ENCODE results near the gene DNAJC22. TPM values are rescaled to one million over a fixed set of nuclear protein-coding genes. Genes with fewer than 3 reads are reported as not detected.
A peak's percentile ranks its signal among the peaks of the same experiment; 100 is the strongest.

DNAJC22 gene
- total and polyA plus RNA-seq, 2 of the 13 experiments (the other 11 are each of a cell fraction or from before 2014, with no cell fraction given): 25.2 to 31.7 TPM

GRCh38 chr12:49335955-49336644 is 10.6 kb upstream of the DNAJC22 start:
- FAIRE-seq: no peak
- WGBS (ENCODE audit: low lambda C conversion rate): 84% methylated on average over 25 of the region's 72 CpGs
- in situ Hi-C loops (cut with HindIII; ENCODE audit: extremely low pct_ligation_motif_present, low pct_unique_long_range_greater_than_20kb): no loop called here

More at GRCh38 chr12:49335955-49336644, 10.6 kb upstream of the DNAJC22 start:
- Histone ChIP-seq H3K27ac (ENCODE audit: extremely low read length, insufficient read depth, low read length) (no peak overlapping the region), H3K4me3 (replicated peaks in 1 of 3; ENCODE audit: insufficient read depth in 1 of 3, low read depth in 2 of 3, low read length in 3 of 3) (peak overlapping the region in 1 of 3 experiments; percentile 73; a peak in 2 of 6 replicates), H3K9ac (ENCODE audit: insufficient read depth, low read depth, low read length) (no peak overlapping the region), H3K79me2 (ENCODE audit: insufficient read depth, low read length) (no peaks in the 10 kb centered on the region), H3K4me2 (ENCODE audit: low read depth, low read length) (peak overlapping the region; percentile 85; the same call in 1 of the 2 replicates), H3K9me3 (ENCODE audit: low read length) (no peaks in the 10 kb centered on the region), H3K27me3 (ENCODE audit: control insufficient read depth in 1 of 2, insufficient read depth in 2 of 2, low read length in 2 of 2) (peaks cover 4 to 55% of the 10 kb centered on the region in 2 experiments; a peak in 4 of 5 replicates), H2AFZ (ENCODE audit: low read length) (no peak overlapping the region), H3K36me3 (replicated peaks in 1 of 2; ENCODE audit: control insufficient read depth in 1 of 2, insufficient read depth in 2 of 2, low read length in 2 of 2) (peaks cover 1 to 2% of the 10 kb centered on the region in 2 experiments; a peak in 2 of 5 replicates), H4K20me1 (ENCODE audit: insufficient read depth, low read length) (no peaks in the 10 kb centered on the region), H3K4me1 (ENCODE audit: insufficient read depth, low read length) (peaks cover 28% of the 10 kb centered on the region)
- no TSS peak for BruUV-seq (replicated peaks)
- DNase-seq (ENCODE audit: low spot score): no peak
- ChIA-PET POLR2A (interaction anchor here (1.5 kb wide), 1 partner anchor 405 kb away, joined by 3 read pairs; the partner anchor contains the start of gene TMBIM6), CTCF (ENCODE audit: low intra/inter-chr PET ratio, low total read pairs) (interaction anchor here (1.3 kb wide), 2 partner anchors 12 to 47 kb away, joined by 4 to 5 read pairs; no protein-coding TSS in a partner anchor)
- TF ChIP-seq MNT (IDR thresholded peaks at IDR 0.05): peak; percentile 50
- TF ChIP-seq ZNF713 (CRISPR knock-in tag; IDR thresholded peaks at IDR 0.05): no peak
- peak; percentile 34; the same call in 1 of the 2 replicates for TF ChIP-seq ZBTB33 (CRISPR knock-in tag; IDR thresholded peaks at IDR 0.05)
- TF ChIP-seq TBX3 (IDR thresholded peaks at IDR 0.05; ENCODE audit: borderline replicate concordance): no peak
- intact Hi-C loops (cut with micrococcal nuclease; ENCODE audit: unreplicated experiment): no loop called here
- ATAC-seq: no peak
